ENCODE data around the gene CAMTA1.

The CAMTA1 gene

DNA sequence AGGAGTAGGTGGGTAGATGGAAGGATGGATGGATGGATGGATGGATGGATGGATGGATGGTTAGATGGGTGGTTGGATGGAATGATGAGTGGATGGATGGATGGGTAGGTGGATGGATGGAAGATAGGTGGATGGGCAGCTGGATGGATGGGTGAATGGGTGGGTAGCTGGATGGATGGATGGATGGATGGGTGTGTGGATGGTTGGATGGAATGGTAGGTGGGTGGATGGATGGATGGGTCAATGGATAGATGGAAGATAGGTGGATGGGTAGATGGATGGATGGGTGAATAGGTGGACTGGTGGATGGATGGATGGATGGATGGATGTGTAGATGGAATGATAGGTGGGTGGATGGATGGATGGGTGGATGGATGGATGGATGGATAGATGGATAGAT, 821.8 kb downstream of the CAMTA1 start (continued):
- TF ChIP-seq ZNF692 (tag by site-specific recombination; IDR thresholded peaks at IDR 0.05): no peak
- TF ChIP-seq ZNF530 (tag by site-specific recombination; IDR thresholded peaks at IDR 0.05; ENCODE audit: low read depth): no peak
- no peak for TF ChIP-seq ZNF138 (tag by site-specific recombination; IDR thresholded peaks at IDR 0.05; ENCODE audit: borderline replicate concordance)
- TF ChIP-seq FEZF1 (tag by site-specific recombination; IDR thresholded peaks at IDR 0.05): no peak
- TF ChIP-seq ZNF571 (tag by site-specific recombination; IDR thresholded peaks at IDR 0.05): peak; percentile 14; the same call in 1 of the 2 replicates
- TF ChIP-seq ZNF221 (tag by site-specific recombination; IDR thresholded peaks at IDR 0.05; ENCODE audit: borderline replicate concordance): no peak
- TF ChIP-seq PRDM4 (tag by site-specific recombination; IDR thresholded peaks at IDR 0.05): no peak
- TF ChIP-seq ZBTB7A (tag by site-specific recombination; IDR thresholded peaks at IDR 0.05; ENCODE audit: low read depth): no peak
- TF ChIP-seq ZNF391 (tag by site-specific recombination; IDR thresholded peaks at IDR 0.05; ENCODE audit: borderline replicate concordance, low read depth): no peak
- TF ChIP-seq ZNF366 (tag by site-specific recombination; conservative IDR thresholded peaks at IDR 0.05): peak; percentile 93
- TF ChIP-seq ZNF426 (tag by site-specific recombination; IDR thresholded peaks at IDR 0.05): no peak
- no peak for TF ChIP-seq ZNF701 (tag by site-specific recombination; IDR thresholded peaks at IDR 0.05)
- TF ChIP-seq ZFP37 (tag by site-specific recombination; IDR thresholded peaks at IDR 0.05): no peak
- TF ChIP-seq ZBTB17 (tag by site-specific recombination; IDR thresholded peaks at IDR 0.05): peak; percentile 73
- no peak for TF ChIP-seq ZNF174 (tag by site-specific recombination; IDR thresholded peaks at IDR 0.05)
- TF ChIP-seq ZNF157 (tag by site-specific recombination; IDR thresholded peaks at IDR 0.05): peak; percentile 19; the same call in 1 of the 2 replicates
- TF ChIP-seq, protein P1, sequence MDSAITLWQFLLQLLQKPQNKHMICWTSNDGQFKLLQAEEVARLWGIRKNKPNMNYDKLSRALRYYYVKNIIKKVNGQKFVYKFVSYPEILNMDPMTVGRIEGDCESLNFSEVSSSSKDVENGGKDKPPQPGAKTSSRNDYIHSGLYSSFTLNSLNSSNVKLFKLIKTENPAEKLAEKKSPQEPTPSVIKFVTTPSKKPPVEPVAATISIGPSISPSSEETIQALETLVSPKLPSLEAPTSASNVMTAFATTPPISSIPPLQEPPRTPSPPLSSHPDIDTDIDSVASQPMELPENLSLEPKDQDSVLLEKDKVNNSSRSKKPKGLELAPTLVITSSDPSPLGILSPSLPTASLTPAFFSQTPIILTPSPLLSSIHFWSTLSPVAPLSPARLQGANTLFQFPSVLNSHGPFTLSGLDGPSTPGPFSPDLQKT (IDR thresholded peaks at IDR 0.05; ENCODE audit: borderline replicate concordance, low read depth, low read length): no peak
- TF ChIP-seq OSR2 (tag by site-specific recombination; IDR thresholded peaks at IDR 0.05): no peak
- TF ChIP-seq ZNF792 (tag by site-specific recombination; IDR thresholded peaks at IDR 0.05): no peak

- ChIA-PET CTCF (interaction anchor here (0.5 to 0.6 kb wide), 2 partner anchors 47 to 217 kb away, joined by 3 to 7 read pairs; no protein-coding TSS in a partner anchor), POLR2A (no interaction called here)
- H3K4me3 ChIP-seq (ENCODE audit: low read depth, low read length): no peak overlapping the region
- H3K36me3 ChIP-seq (ENCODE audit: control insufficient read depth in 2 of 2, insufficient read depth in 1 of 2, low read length in 2 of 2): no peaks in the 10 kb centered on the region
- H3K27ac ChIP-seq (ENCODE audit: extremely low read depth, low read depth, low read length): no peak overlapping the region
- H3K9me3 ChIP-seq (ENCODE audit: control insufficient read depth, insufficient read depth, low read depth, low read length): no peaks in the 10 kb centered on the region
- H3K4me1 ChIP-seq (ENCODE audit: control insufficient read depth, insufficient read depth, low read length): no peaks in the 10 kb centered on the region
- TF ChIP-seq KLF16 (tag by site-specific recombination; IDR thresholded peaks at IDR 0.05) (no peak), ZBTB20 (tag by site-specific recombination; IDR thresholded peaks at IDR 0.05) (no peak), ZNF624 (tag by site-specific recombination; IDR thresholded peaks at IDR 0.05) (no peak), ZFP41 (tag by site-specific recombination; IDR thresholded peaks at IDR 0.05; ENCODE audit: borderline replicate concordance) (no peak), ZNF530 (tag by site-specific recombination; IDR thresholded peaks at IDR 0.05; ENCODE audit: low read depth) (no peak), ZBTB1 (tag by site-specific recombination; IDR thresholded peaks at IDR 0.05) (no peak), ZNF658 (tag by site-specific recombination; IDR thresholded peaks at IDR 0.05) (no peak), ZNF350 (tag by site-specific recombination; IDR thresholded peaks at IDR 0.05) (no peak), ZNF311 (tag by site-specific recombination; IDR thresholded peaks at IDR 0.05; ENCODE audit: borderline replicate concordance) (no peak), ZNF785 (tag by site-specific recombination; IDR thresholded peaks at IDR 0.05) (no peak), ZNF776 (tag by site-specific recombination; IDR thresholded peaks at IDR 0.05; ENCODE audit: borderline replicate concordance) (no peak), ZBTB8A (tag by site-specific recombination; IDR thresholded peaks at IDR 0.05) (no peak), ZNF548 (tag by site-specific recombination; IDR thresholded peaks at IDR 0.05) (no peak), ZNF677 (tag by site-specific recombination; IDR thresholded peaks at IDR 0.05) (no peak), ZNF629 (tag by site-specific recombination; IDR thresholded peaks at IDR 0.05) (no peak), ZNF248 (tag by site-specific recombination; IDR thresholded peaks at IDR 0.05) (no peak)
Measured at GRCh38 chr1:7608628-7609305, 823.5 kb downstream of the CAMTA1 start.

All from HEK293 (cell line).